Coronary artery (tissue), 2 donors: ENCODE measurements around the gene PAGE3.

ENCODE experiments used
- DNase-seq: peaks from one replicate; pipeline ENCODE4 v3.0.0-alpha.2; 2017; ENCODE audit warnings: low spot score
- H3K27ac ChIP-seq, 2 donors: fragments of 200-600 bp; sonication (generic); one replicate each; pipeline ENCODE4 v1.5.1; 2016 to 2019
- H3K4me3 ChIP-seq: fragments of 200-600 bp; sonication (generic); 2 replicates; pipeline ENCODE4 v1.5.1; 2016; ENCODE audit warnings: mild to moderate bottlenecking, moderate library complexity
- CTCF ChIP-seq: fragments of 200-600 bp; sonication (generic); IDR thresholded peaks from one replicate; pipeline ENCODE4 v1.5.1; 2019; ENCODE audit warnings: antibody characterized with exemption

Gene PAGE3

GRCh38 chrX:55220119-55220794, 44.5 kb downstream of the PAGE3 start, which contains the start of gene PAGE5:
Gene PAGE5 (plus strand): TSS chrX:55220346. CDS start chrX:55221383, 1,037 bp downstream.
- no peak within 1 kb of the TSS for H3K4me3 ChIP-seq
- no peak for DNase-seq
- TF ChIP-seq CTCF, result no peak
- no peak within 1 kb of the TSS for H3K27ac ChIP-seq

- DNase-seq, result no peak
- no peak overlapping the region for H3K27ac ChIP-seq
- no peak for TF ChIP-seq CTCF
- H3K4me3 ChIP-seq, result no peak overlapping the region
Observed at GRCh38 chrX:55213381-55213780, 51.3 kb downstream of the PAGE3 start.

- no peak overlapping the region for H3K27ac ChIP-seq
- no peak for DNase-seq
- no peak overlapping the region for H3K4me3 ChIP-seq
- TF ChIP-seq CTCF, result no peak
Observed at GRCh38 chrX:55210931-55211677, 53.6 kb downstream of the PAGE3 start.
